LHCN-M2 (cell line): ENCODE data around the gene PATL2. TPM values are rescaled to one million over a fixed set of nuclear protein-coding genes. Genes with fewer than 3 reads are reported as not detected.
"Not testable (repeated sequence)": the region's sequence is repeated elsewhere in the genome, so short reads cannot be mapped to it uniquely, and the experiment has no call there.

Experiments used
- DNase-seq: peaks from one replicate; pipeline ENCODE4 v3.0.0-alpha.2; 2012; ENCODE audit warnings: low read depth
- total RNA-seq: library from RNA; depleted of rRNA; stranded (reverse); fragments of >200 nt; gene quantifications from 2 replicates; pipeline ENCODE4 v1.2.3, GENCODE V29; 2014; rRNA removed

Gene PATL2
- total RNA-seq, 1 experiment from 2014 or later: 0.57 TPM

- DNase-seq: no peak
Observed at GRCh38 chr15:44647637-44648036, 63.5 kb downstream of the PATL2 start.

GRCh38 chr15:44647036-44647435, 64.1 kb downstream of the PATL2 start:
- DNase-seq: peak; percentile 36

GRCh38 chr15:44646460-44646859, 64.7 kb downstream of the PATL2 start:
- DNase-seq: no peak

GRCh38 chr15:44641651-44642050, 69.5 kb downstream of the PATL2 start:
- DNase-seq: no peak

- DNase-seq: no peak
Observed at GRCh38 chr15:44636976-44637375, 74.1 kb downstream of the PATL2 start.

- peak; percentile 41 for DNase-seq
Observed at GRCh38 chr15:44633603-44634002, 77.5 kb downstream of the PATL2 start.

- DNase-seq: not testable (repeated sequence)
Observed at GRCh38 chr15:44625286-44625685, 85.8 kb downstream of the PATL2 start.

- no peak for DNase-seq
Observed at GRCh38 chr15:44623178-44623577, 87.9 kb downstream of the PATL2 start.

GRCh38 chr15:44620081-44620480, 91.0 kb downstream of the PATL2 start:
- DNase-seq: no peak

- DNase-seq: no peak
Observed at GRCh38 chr15:44616974-44617373, 94.1 kb downstream of the PATL2 start.

Other genes starting within 250 kb of the PATL2 start
- gene EIF3J, start 174.2 kb downstream of the PATL2 start, total RNA-seq: 28.3 and 35.0 TPM in 2 replicates
- 40.2 and 46.4 TPM in 2 replicates for gene SPG11, start 47.7 kb downstream of the PATL2 start, total RNA-seq
- 1,643 and 2,330 TPM in 2 replicates for gene B2M, start 194 bp upstream of the PATL2 start, total RNA-seq
- 12.0 and 15.7 TPM in 2 replicates for gene TRIM69, start 25.2 kb upstream of the PATL2 start, total RNA-seq
- not detected in 2 replicates for gene TERB2, start 245.4 kb upstream of the PATL2 start, total RNA-seq